HepG2 (cell line): Measurements from ENCODE around the gene ECM1. TPM values are rescaled to one million over a fixed set of nuclear protein-coding genes. Genes with fewer than 3 reads are reported as not detected.
A peak's percentile ranks its signal among the peaks of the same experiment; 100 is the strongest.

Experiments
- ESRRA ChIP-seq: sonication (generic); formaldehyde crosslinking; IDR thresholded peaks from 2 replicates; pipeline ENCODE4 v1.5.1; 2020; ENCODE audit warnings: mild to moderate bottlenecking, low read depth, missing genetic modification reagents
- HDAC2 ChIP-seq: sonication (generic); formaldehyde crosslinking; IDR thresholded peaks from 2 replicates; pipeline ENCODE4 v1.4.0; 2020; ENCODE audit warnings: missing genetic modification reagents
- HNRNPK ChIP-seq: fragments of 200-400 bp; formaldehyde crosslinking; IDR thresholded peaks from 2 replicates; pipeline ENCODE4 v1.6.1; 2018; ENCODE audit warnings: low read length, low read depth, moderate library complexity, mild to moderate bottlenecking; ENCODE audit not compliant: poor library complexity, severe bottlenecking
- MTF1 ChIP-seq: sonication (generic); formaldehyde crosslinking; IDR thresholded peaks from 2 replicates; pipeline ENCODE4 v1.5.0; 2020; ENCODE audit warnings: missing genetic modification reagents
- PITX1 ChIP-seq: sonication (generic); formaldehyde crosslinking; IDR thresholded peaks from 2 replicates; pipeline ENCODE4 v1.5.1; 2020; ENCODE audit warnings: mild to moderate bottlenecking, missing genetic modification reagents
- RARA ChIP-seq: IDR thresholded peaks from 2 replicates; pipeline ENCODE4 v1.6.1; 2016; ENCODE audit warnings: missing genetic modification reagents, missing compliant biosample characterization
- RXRA ChIP-seq: sonication (generic); formaldehyde crosslinking; IDR thresholded peaks from 2 replicates; pipeline ENCODE4 v1.5.1; 2020; ENCODE audit warnings: missing genetic modification reagents
- SATB2 ChIP-seq: sonication (generic); formaldehyde crosslinking; IDR thresholded peaks from 2 replicates; pipeline ENCODE4 v1.5.0; 2020; ENCODE audit warnings: missing genetic modification reagents
- SSRP1 ChIP-seq: IDR thresholded peaks from 2 replicates; pipeline ENCODE4 v1.6.1; 2016; ENCODE audit warnings: control low read depth
- TRIM24 ChIP-seq: sonication (generic); formaldehyde crosslinking; IDR thresholded peaks from 2 replicates; pipeline ENCODE4 v1.8.0; 2022; ENCODE audit warnings: mild to moderate bottlenecking, missing genetic modification reagents
- ZNF136 ChIP-seq: sonication (generic); formaldehyde crosslinking; IDR thresholded peaks from 2 replicates; pipeline ENCODE4 v1.8.1; 2022; ENCODE audit warnings: low read depth, mild to moderate bottlenecking, moderate library complexity, missing genetic modification reagents
- ZNF17 ChIP-seq: sonication (generic); formaldehyde crosslinking; IDR thresholded peaks from 2 replicates; pipeline ENCODE4 v1.5.0; 2020; ENCODE audit warnings: mild to moderate bottlenecking, missing genetic modification reagents
- polyA plus RNA-seq, 8 experiments: library from polyadenylated mRNA; depleted of rRNA in 3 of 8; stranded (reverse) in 7 of 8; unstranded in 1 of 8; fragments of >200 nt; fragmentation: Illumina TruSeq in 4 of 8; extraction: Trizol in 4 of 8; gene quantifications; 2 replicates each; pipeline versions ENCODE4 v1.2.1 to v1.2.3, GENCODE V29; 2011 to 2016; ENCODE audit warnings: low read depth in 4 of 8, missing spikeins in 1 of 8, mixed read lengths in 1 of 8; ENCODE audit not compliant: insufficient read depth in 1 of 8
- total RNA-seq, 5 experiments: library from RNA; depleted of rRNA; stranded (reverse); fragments of >200 nt; fragmentation: Illumina TruSeq; extraction: Trizol; gene quantifications; 2 replicates each; pipeline ENCODE4 v1.2.3, GENCODE V29; 2016; ENCODE audit warnings: low read depth in 1 of 5
- TF ChIP-seq, protein P1 (sequence below): sonication (generic); formaldehyde crosslinking; conservative IDR thresholded peaks from 2 replicates; pipeline ENCODE4 v1.8.0; 2022; ENCODE audit warnings: mild to moderate bottlenecking, moderate library complexity, missing genetic modification reagents
- TF ChIP-seq, protein P2 (sequence below): sonication (generic); formaldehyde crosslinking; IDR thresholded peaks from 2 replicates; pipeline ENCODE4 v1.5.0; 2020; ENCODE audit warnings: mild to moderate bottlenecking, missing genetic modification reagents, borderline replicate concordance
- TF ChIP-seq, protein P3 (sequence below): IDR thresholded peaks from 2 replicates; pipeline ENCODE4 v1.6.1; 2016; ENCODE audit warnings: low read depth, control low read depth
- TF ChIP-seq, protein P4 (sequence below): sonication (generic); formaldehyde crosslinking; IDR thresholded peaks from 2 replicates; pipeline ENCODE4 v1.5.1; 2020; ENCODE audit warnings: mild to moderate bottlenecking, moderate library complexity, missing genetic modification reagents
- TF ChIP-seq, protein P5 (sequence below): sonication (generic); formaldehyde crosslinking; IDR thresholded peaks from 2 replicates; pipeline ENCODE4; 2020; ENCODE audit warnings: missing genetic modification reagents, mild to moderate bottlenecking, borderline replicate concordance
- TF ChIP-seq, protein P6 (sequence below): IDR thresholded peaks from 2 replicates; pipeline ENCODE4 v1.6.1; 2012; ENCODE audit warnings: inconsistent platforms

Gene ECM1
- total and polyA plus RNA-seq, 2 of the 13 experiments (the other 11 are each of a cell fraction or from before 2014, with no cell fraction given) = 0.42 to 1.0 TPM

DNA sequence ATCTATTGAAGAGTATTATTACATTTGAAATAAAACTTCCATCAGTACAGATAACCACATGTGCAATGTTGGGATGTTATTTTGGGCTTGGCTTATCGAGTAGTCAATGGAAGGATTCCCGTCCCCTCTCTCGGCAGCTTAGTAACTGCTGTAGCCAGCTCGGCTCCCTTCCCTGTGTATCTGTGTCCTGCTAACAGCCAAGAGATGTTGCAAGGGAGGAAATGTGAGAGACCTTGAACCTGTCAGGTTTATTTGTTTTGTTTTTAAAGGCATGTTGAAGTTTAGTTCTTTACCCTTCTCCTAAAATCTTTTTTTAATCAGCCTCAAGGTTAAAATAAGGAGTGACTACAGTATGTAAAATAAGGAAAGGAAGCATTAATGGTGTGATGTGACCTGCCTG is 34.2 kb upstream of the ECM1 start (continued):
- TF ChIP-seq, protein P1, sequence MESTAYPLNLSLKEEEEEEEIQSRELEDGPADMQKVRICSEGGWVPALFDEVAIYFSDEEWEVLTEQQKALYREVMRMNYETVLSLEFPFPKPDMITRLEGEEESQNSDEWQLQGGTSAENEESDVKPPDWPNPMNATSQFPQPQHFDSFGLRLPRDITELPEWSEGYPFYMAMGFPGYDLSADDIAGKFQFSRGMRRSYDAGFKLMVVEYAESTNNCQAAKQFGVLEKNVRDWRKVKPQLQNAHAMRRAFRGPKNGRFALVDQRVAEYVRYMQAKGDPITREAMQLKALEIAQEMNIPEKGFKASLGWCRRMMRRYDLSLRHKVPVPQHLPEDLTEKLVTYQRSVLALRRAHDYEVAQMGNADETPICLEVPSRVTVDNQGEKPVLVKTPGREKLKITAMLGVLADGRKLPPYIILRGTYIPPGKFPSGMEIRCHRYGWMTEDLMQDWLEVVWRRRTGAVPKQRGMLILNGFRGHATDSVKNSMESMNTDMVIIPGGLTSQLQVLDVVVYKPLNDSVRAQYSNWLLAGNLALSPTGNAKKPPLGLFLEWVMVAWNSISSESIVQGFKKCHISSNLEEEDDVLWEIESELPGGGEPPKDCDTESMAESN = peak; percentile 62; the same call in 1 of the 2 replicates
- TF ChIP-seq SSRP1 = 0 out of 2 replicates have a peak, but pooled peaks have one; percentile 65
- TF ChIP-seq, protein P2, sequence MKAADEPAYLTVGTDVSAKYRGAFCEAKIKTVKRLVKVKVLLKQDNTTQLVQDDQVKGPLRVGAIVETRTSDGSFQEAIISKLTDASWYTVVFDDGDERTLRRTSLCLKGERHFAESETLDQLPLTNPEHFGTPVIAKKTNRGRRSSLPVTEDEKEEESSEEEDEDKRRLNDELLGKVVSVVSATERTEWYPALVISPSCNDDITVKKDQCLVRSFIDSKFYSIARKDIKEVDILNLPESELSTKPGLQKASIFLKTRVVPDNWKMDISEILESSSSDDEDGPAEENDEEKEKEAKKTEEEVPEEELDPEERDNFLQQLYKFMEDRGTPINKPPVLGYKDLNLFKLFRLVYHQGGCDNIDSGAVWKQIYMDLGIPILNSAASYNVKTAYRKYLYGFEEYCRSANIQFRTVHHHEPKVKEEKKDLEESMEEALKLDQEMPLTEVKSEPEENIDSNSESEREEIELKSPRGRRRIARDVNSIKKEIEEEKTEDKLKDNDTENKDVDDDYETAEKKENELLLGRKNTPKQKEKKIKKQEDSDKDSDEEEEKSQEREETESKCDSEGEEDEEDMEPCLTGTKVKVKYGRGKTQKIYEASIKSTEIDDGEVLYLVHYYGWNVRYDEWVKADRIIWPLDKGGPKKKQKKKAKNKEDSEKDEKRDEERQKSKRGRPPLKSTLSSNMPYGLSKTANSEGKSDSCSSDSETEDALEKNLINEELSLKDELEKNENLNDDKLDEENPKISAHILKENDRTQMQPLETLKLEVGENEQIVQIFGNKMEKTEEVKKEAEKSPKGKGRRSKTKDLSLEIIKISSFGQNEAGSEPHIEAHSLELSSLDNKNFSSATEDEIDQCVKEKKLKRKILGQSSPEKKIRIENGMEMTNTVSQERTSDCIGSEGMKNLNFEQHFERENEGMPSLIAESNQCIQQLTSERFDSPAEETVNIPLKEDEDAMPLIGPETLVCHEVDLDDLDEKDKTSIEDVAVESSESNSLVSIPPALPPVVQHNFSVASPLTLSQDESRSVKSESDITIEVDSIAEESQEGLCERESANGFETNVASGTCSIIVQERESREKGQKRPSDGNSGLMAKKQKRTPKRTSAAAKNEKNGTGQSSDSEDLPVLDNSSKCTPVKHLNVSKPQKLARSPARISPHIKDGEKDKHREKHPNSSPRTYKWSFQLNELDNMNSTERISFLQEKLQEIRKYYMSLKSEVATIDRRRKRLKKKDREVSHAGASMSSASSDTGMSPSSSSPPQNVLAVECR (CRISPR knock-in tag) = peak; percentile 32; the same call in 1 of the 2 replicates
- no peak for TF ChIP-seq ZNF17
- no peak for TF ChIP-seq HNRNPK
- TF ChIP-seq, protein P3, sequence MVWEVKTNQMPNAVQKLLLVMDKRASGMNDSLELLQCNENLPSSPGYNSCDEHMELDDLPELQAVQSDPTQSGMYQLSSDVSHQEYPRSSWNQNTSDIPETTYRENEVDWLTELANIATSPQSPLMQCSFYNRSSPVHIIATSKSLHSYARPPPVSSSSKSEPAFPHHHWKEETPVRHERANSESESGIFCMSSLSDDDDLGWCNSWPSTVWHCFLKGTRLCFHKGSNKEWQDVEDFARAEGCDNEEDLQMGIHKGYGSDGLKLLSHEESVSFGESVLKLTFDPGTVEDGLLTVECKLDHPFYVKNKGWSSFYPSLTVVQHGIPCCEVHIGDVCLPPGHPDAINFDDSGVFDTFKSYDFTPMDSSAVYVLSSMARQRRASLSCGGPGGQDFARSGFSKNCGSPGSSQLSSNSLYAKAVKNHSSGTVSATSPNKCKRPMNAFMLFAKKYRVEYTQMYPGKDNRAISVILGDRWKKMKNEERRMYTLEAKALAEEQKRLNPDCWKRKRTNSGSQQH = 0 out of 2 replicates have a peak, but pooled peaks have one; percentile 51
- TF ChIP-seq TRIM24 (CRISPR knock-in tag) = no peak
- TF ChIP-seq PITX1 = 0 out of 2 replicates have a peak, but pooled peaks have one; percentile 35
- peak; percentile 92 for TF ChIP-seq RARA
- TF ChIP-seq ZNF136 (CRISPR knock-in tag) = no peak
- no peak for TF ChIP-seq MTF1 (CRISPR knock-in tag)
- peak; percentile 86; the same call in 1 of the 2 replicates for TF ChIP-seq HDAC2 (CRISPR knock-in tag)
- TF ChIP-seq ESRRA (CRISPR knock-in tag) = peak; percentile 61; the same call in 1 of the 2 replicates
- TF ChIP-seq, protein P4, sequence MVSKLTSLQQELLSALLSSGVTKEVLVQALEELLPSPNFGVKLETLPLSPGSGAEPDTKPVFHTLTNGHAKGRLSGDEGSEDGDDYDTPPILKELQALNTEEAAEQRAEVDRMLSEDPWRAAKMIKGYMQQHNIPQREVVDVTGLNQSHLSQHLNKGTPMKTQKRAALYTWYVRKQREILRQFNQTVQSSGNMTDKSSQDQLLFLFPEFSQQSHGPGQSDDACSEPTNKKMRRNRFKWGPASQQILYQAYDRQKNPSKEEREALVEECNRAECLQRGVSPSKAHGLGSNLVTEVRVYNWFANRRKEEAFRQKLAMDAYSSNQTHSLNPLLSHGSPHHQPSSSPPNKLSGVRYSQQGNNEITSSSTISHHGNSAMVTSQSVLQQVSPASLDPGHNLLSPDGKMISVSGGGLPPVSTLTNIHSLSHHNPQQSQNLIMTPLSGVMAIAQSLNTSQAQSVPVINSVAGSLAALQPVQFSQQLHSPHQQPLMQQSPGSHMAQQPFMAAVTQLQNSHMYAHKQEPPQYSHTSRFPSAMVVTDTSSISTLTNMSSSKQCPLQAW (CRISPR knock-in tag) = 0 out of 2 replicates have a peak, but pooled peaks have one; percentile 27
- no peak for TF ChIP-seq SATB2 (CRISPR knock-in tag)
- TF ChIP-seq, protein P5, sequence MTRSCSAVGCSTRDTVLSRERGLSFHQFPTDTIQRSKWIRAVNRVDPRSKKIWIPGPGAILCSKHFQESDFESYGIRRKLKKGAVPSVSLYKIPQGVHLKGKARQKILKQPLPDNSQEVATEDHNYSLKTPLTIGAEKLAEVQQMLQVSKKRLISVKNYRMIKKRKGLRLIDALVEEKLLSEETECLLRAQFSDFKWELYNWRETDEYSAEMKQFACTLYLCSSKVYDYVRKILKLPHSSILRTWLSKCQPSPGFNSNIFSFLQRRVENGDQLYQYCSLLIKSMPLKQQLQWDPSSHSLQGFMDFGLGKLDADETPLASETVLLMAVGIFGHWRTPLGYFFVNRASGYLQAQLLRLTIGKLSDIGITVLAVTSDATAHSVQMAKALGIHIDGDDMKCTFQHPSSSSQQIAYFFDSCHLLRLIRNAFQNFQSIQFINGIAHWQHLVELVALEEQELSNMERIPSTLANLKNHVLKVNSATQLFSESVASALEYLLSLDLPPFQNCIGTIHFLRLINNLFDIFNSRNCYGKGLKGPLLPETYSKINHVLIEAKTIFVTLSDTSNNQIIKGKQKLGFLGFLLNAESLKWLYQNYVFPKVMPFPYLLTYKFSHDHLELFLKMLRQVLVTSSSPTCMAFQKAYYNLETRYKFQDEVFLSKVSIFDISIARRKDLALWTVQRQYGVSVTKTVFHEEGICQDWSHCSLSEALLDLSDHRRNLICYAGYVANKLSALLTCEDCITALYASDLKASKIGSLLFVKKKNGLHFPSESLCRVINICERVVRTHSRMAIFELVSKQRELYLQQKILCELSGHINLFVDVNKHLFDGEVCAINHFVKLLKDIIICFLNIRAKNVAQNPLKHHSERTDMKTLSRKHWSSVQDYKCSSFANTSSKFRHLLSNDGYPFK = no peak
- peak; percentile 68; the same call in 1 of the 2 replicates for TF ChIP-seq RXRA (CRISPR knock-in tag)
- TF ChIP-seq, protein P6, sequence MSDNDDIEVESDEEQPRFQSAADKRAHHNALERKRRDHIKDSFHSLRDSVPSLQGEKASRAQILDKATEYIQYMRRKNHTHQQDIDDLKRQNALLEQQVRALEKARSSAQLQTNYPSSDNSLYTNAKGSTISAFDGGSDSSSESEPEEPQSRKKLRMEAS = 0 out of 2 replicates have a peak, but pooled peaks have one; percentile 33
